ENCODE measurements around the gene RBM44.

RBM44 gene

GRCh38 chr2:237889811-237890210 is 91.2 kb downstream of the RBM44 start:
- DNase-seq, result no peak

All from NCI-H2029 treated with DMSO at 0.1 percent for 48 hours (cell line).